WTC11 (cell line): ENCODE results near the gene CHIT1. TPM values are rescaled to one million over a fixed set of nuclear protein-coding genes. Genes with fewer than 3 reads are reported as not detected.

Experiments used
- ATAC-seq: fragments of 200-7000 bp; cut with Tn5 transposase; 2 replicates; pipeline ENCODE4 v1.10.0; 2021; ENCODE audit warnings: mild to moderate bottlenecking, moderate library complexity
- CTCF ChIA-PET: fragments of 300-600 bp; sonication (Branson Sonifier 250); formaldehyde crosslinking; loops from one replicate; lab custom pipeline; 2021; ENCODE audit warnings: antibody characterized with exemption; lab: Charles Lee
- POLR2A ChIA-PET: fragments of 350-600 bp; sonication (Branson Sonifier 250); formaldehyde crosslinking; loops from one replicate; lab custom pipeline; 2021; ENCODE audit warnings: antibody characterized with exemption; lab: Charles Lee
- DNase-seq: peaks from one replicate; pipeline ENCODE4 v3.0.0; 2021; ENCODE audit warnings: low spot score
- H3K27ac Mint-ChIP-seq: 2 replicates; pipeline ENCODE4 v1.8.0; 2021; ENCODE audit warnings: mixed read lengths
- H3K27me3 Mint-ChIP-seq: 2 replicates; pipeline ENCODE4 v1.8.0; 2021; ENCODE audit warnings: low read depth, mild to moderate bottlenecking, moderate library complexity, mixed read lengths
- H3K36me3 Mint-ChIP-seq: 2 replicates; pipeline ENCODE4 v1.8.0; 2021; ENCODE audit warnings: mixed read lengths
- H3K4me1 Mint-ChIP-seq: 2 replicates; pipeline ENCODE4 v1.8.0; 2022; ENCODE audit warnings: mixed read lengths
- H3K4me3 Mint-ChIP-seq: 2 replicates; pipeline ENCODE4 v1.8.0; 2021; ENCODE audit warnings: mild to moderate bottlenecking, moderate library complexity, mixed read lengths
- H3K9me3 Mint-ChIP-seq: 2 replicates; pipeline ENCODE4 v1.8.0; 2021; ENCODE audit warnings: mixed read lengths
- ARID4B ChIP-seq: sonication (generic); formaldehyde crosslinking; IDR thresholded peaks from 2 replicates; pipeline ENCODE4 v1.8.0; 2023; ENCODE audit warnings: missing genetic modification reagents, mild to moderate bottlenecking, borderline replicate concordance
- EMX1 ChIP-seq: fragments of 250-450 bp; sonication (Bioruptor Pico); IDR thresholded peaks from 2 replicates; pipeline ENCODE4 v1.8.0; 2021; ENCODE audit warnings: mild to moderate bottlenecking
- ETV6 ChIP-seq: sonication (generic); formaldehyde crosslinking; IDR thresholded peaks from 2 replicates; pipeline ENCODE4 v1.8.1; 2022; ENCODE audit warnings: mild to moderate bottlenecking, missing genetic modification reagents
- FOXJ3 ChIP-seq: sonication (generic); formaldehyde crosslinking; IDR thresholded peaks from 2 replicates; pipeline ENCODE4 v1.9.0; 2021; ENCODE audit warnings: missing genetic modification reagents, mild to moderate bottlenecking, borderline replicate concordance
- IRF2 ChIP-seq: sonication (generic); formaldehyde crosslinking; IDR thresholded peaks from 2 replicates; pipeline ENCODE4 v1.8.0; 2022; ENCODE audit warnings: low read depth, missing genetic modification reagents, borderline replicate concordance
- JUN ChIP-seq: sonication (generic); formaldehyde crosslinking; IDR thresholded peaks from 2 replicates; pipeline ENCODE4 v1.8.0; 2023; ENCODE audit warnings: mild to moderate bottlenecking, missing genetic modification reagents
- NFATC4 ChIP-seq: fragments of 250-450 bp; sonication (Bioruptor Pico); IDR thresholded peaks from 2 replicates; pipeline ENCODE4 v1.9.0; 2021; ENCODE audit warnings: mild to moderate bottlenecking
- NR2C2 ChIP-seq: sonication (generic); formaldehyde crosslinking; IDR thresholded peaks from 2 replicates; pipeline ENCODE4 v1.8.0; 2022; ENCODE audit warnings: mild to moderate bottlenecking, missing genetic modification reagents
- PREB ChIP-seq: sonication (generic); formaldehyde crosslinking; IDR thresholded peaks from 2 replicates; pipeline ENCODE4 v1.8.1; 2022; ENCODE audit warnings: mild to moderate bottlenecking, missing genetic modification reagents, moderate library complexity, borderline replicate concordance
- SMAD3 ChIP-seq: sonication (generic); formaldehyde crosslinking; IDR thresholded peaks from 2 replicates; pipeline ENCODE4 v1.8.0; 2022; ENCODE audit warnings: missing genetic modification reagents, mild to moderate bottlenecking, borderline replicate concordance
- TEAD1 ChIP-seq: sonication (generic); formaldehyde crosslinking; IDR thresholded peaks from 2 replicates; pipeline ENCODE4 v1.8.0; 2022; ENCODE audit warnings: mild to moderate bottlenecking, missing genetic modification reagents
- TP53 ChIP-seq: sonication (generic); formaldehyde crosslinking; IDR thresholded peaks from 2 replicates; pipeline ENCODE4 v1.8.1; 2023; ENCODE audit warnings: mild to moderate bottlenecking, missing genetic modification reagents
- ZBTB43 ChIP-seq: sonication (generic); formaldehyde crosslinking; IDR thresholded peaks from 2 replicates; pipeline ENCODE4 v1.8.1; 2023; ENCODE audit warnings: mild to moderate bottlenecking, missing genetic modification reagents
- ZNF121 ChIP-seq: sonication (generic); formaldehyde crosslinking; IDR thresholded peaks from 2 replicates; pipeline ENCODE4 v1.8.0; 2023; ENCODE audit warnings: missing genetic modification reagents
- ZNF396 ChIP-seq: fragments of 250-450 bp; sonication (Bioruptor Pico); IDR thresholded peaks from 2 replicates; pipeline ENCODE4 v1.8.0; 2021; ENCODE audit warnings: mild to moderate bottlenecking, moderate library complexity, borderline replicate concordance
- total RNA-seq: library from RNA; stranded (reverse); gene quantifications from 3 replicates; pipeline ENCODE4 v1.2.3, GENCODE V29; 2021
- TF ChIP-seq, protein P1 (sequence below): fragments of 250-450 bp; sonication (Bioruptor Pico); IDR thresholded peaks from 2 replicates; pipeline ENCODE4 v2.1.2; 2022; ENCODE audit warnings: mild to moderate bottlenecking, moderate library complexity

The CHIT1 gene
- total RNA-seq, 1 experiment from 2014 or later = 0.15 TPM

GRCh38 chr1:203187689-203188264 is 41.7 kb downstream of the CHIT1 start:
- H3K4me3 Mint-ChIP-seq = no peak overlapping the region
- ATAC-seq = no peak

GRCh38 chr1:203187304-203187685 is 42.2 kb downstream of the CHIT1 start:
- Mint-ChIP-seq H3K36me3 (no peaks in the 10 kb centered on the region), H3K27me3 (peaks cover 2% of the 10 kb centered on the region; the same call in 1 of the 2 replicates), H3K4me1 (peaks cover 32% of the 10 kb centered on the region), H3K27ac (no peak overlapping the region), H3K4me3 (no peak overlapping the region), H3K9me3 (no peaks in the 10 kb centered on the region)
- ChIA-PET CTCF (interaction anchor here (0.7 to 3.9 kb wide), 11 partner anchors 9 to 148 kb away, joined by 3 to 25 read pairs (median 8); partner anchors contain the start of gene ADORA1), POLR2A (no interaction called here)
- ATAC-seq (peak; percentile 11; the same call in 1 of the 2 replicates), DNase-seq (no peak)
- no peak for TF ChIP-seq TEAD1
- no peak for TF ChIP-seq ZNF396 (CRISPR knock-in tag)
- no peak for TF ChIP-seq NFATC4 (CRISPR knock-in tag)
- TF ChIP-seq, protein P1, sequence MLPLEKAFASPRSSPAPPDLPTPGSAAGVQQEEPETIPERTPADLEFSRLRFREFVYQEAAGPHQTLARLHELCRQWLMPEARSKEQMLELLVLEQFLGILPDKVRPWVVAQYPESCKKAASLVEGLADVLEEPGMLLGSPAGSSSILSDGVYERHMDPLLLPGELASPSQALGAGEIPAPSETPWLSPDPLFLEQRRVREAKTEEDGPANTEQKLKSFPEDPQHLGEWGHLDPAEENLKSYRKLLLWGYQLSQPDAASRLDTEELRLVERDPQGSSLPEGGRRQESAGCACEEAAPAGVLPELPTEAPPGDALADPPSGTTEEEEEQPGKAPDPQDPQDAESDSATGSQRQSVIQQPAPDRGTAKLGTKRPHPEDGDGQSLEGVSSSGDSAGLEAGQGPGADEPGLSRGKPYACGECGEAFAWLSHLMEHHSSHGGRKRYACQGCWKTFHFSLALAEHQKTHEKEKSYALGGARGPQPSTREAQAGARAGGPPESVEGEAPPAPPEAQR = no peak
- TF ChIP-seq ETV6 (CRISPR knock-in tag) = no peak
- no peak for TF ChIP-seq TP53
- no peak for TF ChIP-seq JUN (CRISPR knock-in tag)
- TF ChIP-seq FOXJ3 (CRISPR knock-in tag) = no peak
- TF ChIP-seq PREB (CRISPR knock-in tag) = no peak
- no peak for TF ChIP-seq EMX1 (CRISPR knock-in tag)
- TF ChIP-seq ZNF121 (CRISPR knock-in tag) = no peak

More at GRCh38 chr1:203187689-203188264, 41.7 kb downstream of the CHIT1 start:
- H3K9me3 Mint-ChIP-seq = no peaks in the 10 kb centered on the region
- no peak for DNase-seq
- ChIA-PET POLR2A (no interaction called here), CTCF (interaction anchor here (0.7 to 3.9 kb wide), 10 partner anchors 9 to 148 kb away, joined by 3 to 25 read pairs (median 6); no protein-coding TSS in a partner anchor)
- H3K36me3 Mint-ChIP-seq = no peaks in the 10 kb centered on the region
- no peak overlapping the region for H3K27ac Mint-ChIP-seq
- peaks cover 2% of the 10 kb centered on the region; the same call in 1 of the 2 replicates for H3K27me3 Mint-ChIP-seq
- peaks cover 32% of the 10 kb centered on the region for H3K4me1 Mint-ChIP-seq
- TF ChIP-seq NR2C2 (CRISPR knock-in tag) = no peak
- TF ChIP-seq ARID4B = no peak
- no peak for TF ChIP-seq ZBTB43 (CRISPR knock-in tag)
- no peak for TF ChIP-seq SMAD3 (CRISPR knock-in tag)
- TF ChIP-seq IRF2 (CRISPR knock-in tag) = no peak
